Measurements from ENCODE around the gene ZSCAN4. TPM values are rescaled to one million over a fixed set of nuclear protein-coding genes. Genes with fewer than 3 reads are reported as not detected.

The ZSCAN4 gene
- total RNA-seq, 4 donors from 2014 or later: 0.22 to 1.1 (median 0.47) TPM

DNA sequence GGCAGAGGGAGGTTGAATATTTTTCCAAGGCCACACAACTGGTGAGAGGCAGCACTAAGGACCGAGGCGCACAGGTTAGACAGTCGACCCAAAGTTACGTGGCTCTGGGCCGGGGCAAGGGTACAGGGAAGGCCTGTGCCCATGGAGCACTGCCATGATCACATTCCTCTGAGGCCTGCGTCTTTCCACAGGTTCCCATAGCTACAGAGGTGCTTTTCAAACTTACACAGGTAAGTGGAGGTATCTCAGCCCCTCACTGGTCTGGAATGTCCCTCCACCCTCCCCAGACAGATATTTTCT is 35.0 kb upstream of the ZSCAN4 start:
- no peak for TF ChIP-seq POLR2A (IDR thresholded peaks at IDR 0.05)
- TF ChIP-seq, protein P1, sequence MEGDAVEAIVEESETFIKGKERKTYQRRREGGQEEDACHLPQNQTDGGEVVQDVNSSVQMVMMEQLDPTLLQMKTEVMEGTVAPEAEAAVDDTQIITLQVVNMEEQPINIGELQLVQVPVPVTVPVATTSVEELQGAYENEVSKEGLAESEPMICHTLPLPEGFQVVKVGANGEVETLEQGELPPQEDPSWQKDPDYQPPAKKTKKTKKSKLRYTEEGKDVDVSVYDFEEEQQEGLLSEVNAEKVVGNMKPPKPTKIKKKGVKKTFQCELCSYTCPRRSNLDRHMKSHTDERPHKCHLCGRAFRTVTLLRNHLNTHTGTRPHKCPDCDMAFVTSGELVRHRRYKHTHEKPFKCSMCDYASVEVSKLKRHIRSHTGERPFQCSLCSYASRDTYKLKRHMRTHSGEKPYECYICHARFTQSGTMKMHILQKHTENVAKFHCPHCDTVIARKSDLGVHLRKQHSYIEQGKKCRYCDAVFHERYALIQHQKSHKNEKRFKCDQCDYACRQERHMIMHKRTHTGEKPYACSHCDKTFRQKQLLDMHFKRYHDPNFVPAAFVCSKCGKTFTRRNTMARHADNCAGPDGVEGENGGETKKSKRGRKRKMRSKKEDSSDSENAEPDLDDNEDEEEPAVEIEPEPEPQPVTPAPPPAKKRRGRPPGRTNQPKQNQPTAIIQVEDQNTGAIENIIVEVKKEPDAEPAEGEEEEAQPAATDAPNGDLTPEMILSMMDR (IDR thresholded peaks at IDR 0.05): no peak
- WGBS, 2 donors: 24 to 35% methylated on average over 4 to 6 of the region's 6 CpGs
- peaks cover 16 to 18% of the 10 kb centered on the region in 2 donors for H3K36me3 ChIP-seq
- DNase-seq: peak; percentile 19 to 35
- peaks cover 10% of the 10 kb centered on the region in 2 donors for H3K4me1 ChIP-seq
- no peaks in the 10 kb centered on the region for H3K27me3 ChIP-seq
- peak overlapping the region in 2 of 3 donors; percentile 72 to 84 for H3K27ac ChIP-seq
- H3K4me3 ChIP-seq (replicated peaks in 1 of 3): peak overlapping the region; percentile 75 to 96 (median 86)
- H3K9me3 ChIP-seq: no peaks in the 10 kb centered on the region
- intact Hi-C loops (cut with DNase I): no loop called here

DNA sequence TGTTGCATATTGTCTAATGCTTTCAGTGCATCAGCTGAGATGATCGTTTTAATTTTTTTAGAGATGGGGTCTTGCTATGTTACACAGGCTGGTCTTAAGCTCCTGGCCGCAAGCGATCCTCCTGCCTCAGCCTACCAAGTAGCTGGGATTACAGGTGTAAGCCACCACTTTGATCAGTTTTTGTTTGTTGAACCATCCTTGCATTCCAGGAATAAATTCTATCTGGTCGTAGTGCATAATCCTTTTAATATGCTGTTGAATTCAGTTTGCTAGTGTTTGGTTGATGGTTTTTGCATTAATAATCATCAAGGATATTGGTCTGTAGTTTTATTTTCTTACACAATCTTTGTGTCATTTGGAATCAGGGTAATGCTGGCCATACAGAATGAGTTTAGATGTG is 31.4 kb upstream of the ZSCAN4 start:
- no peak for TF ChIP-seq POLR2A (IDR thresholded peaks at IDR 0.05)
- TF ChIP-seq, protein P1 (IDR thresholded peaks at IDR 0.05): no peak
- H3K27me3 ChIP-seq: no peaks in the 10 kb centered on the region
- intact Hi-C loops (cut with DNase I): no loop called here
- no peaks in the 10 kb centered on the region for H3K9me3 ChIP-seq
- 96 to 99% methylated on average over 4 of the region's 4 CpGs for WGBS, 2 donors
- H3K4me3 ChIP-seq (replicated peaks in 1 of 3): no peak overlapping the region
- H3K27ac ChIP-seq: no peak overlapping the region
- no peak for DNase-seq
- peaks cover 44 to 51% of the 10 kb centered on the region in 2 donors for H3K36me3 ChIP-seq
- H3K4me1 ChIP-seq: peaks cover 10 to 15% of the 10 kb centered on the region in 2 donors

DNA sequence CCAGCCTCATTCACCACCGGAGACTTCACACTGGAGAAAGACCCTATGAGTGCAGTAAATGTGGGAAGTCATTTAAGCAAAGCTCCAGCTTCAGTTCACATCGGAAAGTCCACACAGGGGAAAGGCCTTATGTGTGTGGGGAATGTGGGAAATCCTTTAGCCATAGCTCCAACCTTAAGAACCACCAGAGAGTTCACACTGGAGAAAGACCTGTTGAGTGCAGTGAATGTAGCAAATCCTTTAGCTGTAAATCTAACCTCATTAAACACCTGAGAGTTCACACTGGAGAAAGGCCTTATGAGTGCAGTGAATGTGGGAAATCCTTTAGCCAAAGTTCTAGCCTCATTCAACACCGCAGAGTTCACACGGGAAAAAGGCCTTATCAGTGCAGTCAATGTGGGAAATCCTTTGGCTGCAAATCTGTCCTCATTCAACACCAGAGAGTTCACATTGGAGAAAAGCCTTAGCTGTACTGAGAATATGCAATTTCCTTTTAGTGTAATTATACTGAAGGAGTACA is 27.0 kb upstream of the ZSCAN4 start:
- Histone ChIP-seq H3K27ac (peak overlapping the region in 1 of 3 donors; percentile 2), H3K4me3 (replicated peaks in 1 of 3) (no peak overlapping the region), H3K27me3 (no peaks in the 10 kb centered on the region), H3K9me3 (no peaks in the 10 kb centered on the region), H3K4me1 (peaks cover 7 to 11% of the 10 kb centered on the region in 2 donors), H3K36me3 (peaks cover 28 to 51% of the 10 kb centered on the region in 2 donors)
- TF ChIP-seq, protein P1 (IDR thresholded peaks at IDR 0.05): no peak
- intact Hi-C loops (cut with DNase I): no loop called here
- DNase-seq: no peak
- WGBS, 2 donors: 94 to 98% methylated on average over 4 of the region's 4 CpGs

DNA sequence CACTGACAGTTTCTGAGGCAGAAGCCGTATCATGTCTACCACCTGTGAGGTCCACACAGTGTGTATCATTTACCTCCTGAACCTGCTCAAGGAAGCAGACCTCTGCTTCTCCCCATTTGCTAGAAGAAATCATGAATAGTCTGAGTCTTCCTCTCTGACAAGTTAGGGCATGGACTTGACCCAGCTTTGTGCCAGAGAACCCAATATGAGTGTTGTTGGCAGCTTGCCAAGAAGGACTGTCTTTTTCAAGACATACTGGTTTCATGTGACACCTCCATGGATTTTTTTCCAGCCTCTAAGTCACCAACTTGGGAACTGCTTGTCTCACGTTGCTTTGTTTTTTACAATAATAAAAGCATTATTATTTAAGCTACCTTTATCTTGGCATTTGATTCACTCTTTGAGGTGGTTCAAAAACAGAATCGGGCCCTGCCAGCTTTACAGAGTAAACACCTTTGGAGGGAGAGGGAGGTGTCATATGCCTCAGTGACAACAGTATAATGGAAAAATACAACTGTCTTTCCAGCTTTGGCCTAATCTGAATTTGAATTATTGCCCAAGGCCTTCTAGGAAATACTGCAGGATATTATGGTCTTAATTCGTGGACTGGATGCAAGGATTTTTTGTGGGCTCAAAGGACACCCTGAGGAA is 26.2 kb upstream of the ZSCAN4 start:
- Histone ChIP-seq H3K27ac (peak overlapping the region; percentile 2 to 27 (median 4)), H3K9me3 (no peaks in the 10 kb centered on the region), H3K36me3 (peaks cover 28 to 46% of the 10 kb centered on the region in 2 donors), H3K4me1 (peaks cover 7 to 11% of the 10 kb centered on the region in 2 donors), H3K4me3 (replicated peaks in 1 of 3) (no peak overlapping the region), H3K27me3 (no peaks in the 10 kb centered on the region)
- intact Hi-C loops (cut with DNase I): no loop called here
- peak; percentile 63 to 64 for DNase-seq
- 71 to 73% methylated on average over 4 of the region's 4 CpGs for WGBS, 2 donors
- TF ChIP-seq, protein P1 (IDR thresholded peaks at IDR 0.05): no peak
- no peak for TF ChIP-seq POLR2A (IDR thresholded peaks at IDR 0.05)

DNA sequence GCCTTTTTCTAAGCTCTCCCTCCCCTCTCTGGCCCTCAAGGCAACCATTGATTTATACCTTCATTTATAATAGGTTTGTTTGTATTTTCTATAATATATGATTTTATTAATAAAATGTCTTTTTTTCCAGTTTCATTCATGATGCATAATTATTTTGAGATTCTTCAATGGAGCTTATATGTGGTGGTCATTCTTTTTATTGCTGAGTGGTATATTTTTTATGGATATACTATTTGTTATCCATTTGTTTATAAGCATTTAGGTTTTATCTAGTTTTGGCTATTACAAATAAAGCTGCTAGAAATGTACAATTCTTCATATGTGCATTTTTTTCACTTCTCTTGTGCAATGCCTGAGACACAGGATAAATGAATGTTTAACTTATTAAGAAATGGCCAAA is 25.0 kb upstream of the ZSCAN4 start:
- intact Hi-C loops (cut with DNase I): no loop called here
- H3K27ac ChIP-seq: no peak overlapping the region
- H3K9me3 ChIP-seq: no peaks in the 10 kb centered on the region
- no peaks in the 10 kb centered on the region for H3K27me3 ChIP-seq
- H3K36me3 ChIP-seq: peaks cover 28 to 37% of the 10 kb centered on the region in 2 donors
- no peak for TF ChIP-seq POLR2A (IDR thresholded peaks at IDR 0.05)
- TF ChIP-seq, protein P1 (IDR thresholded peaks at IDR 0.05): no peak
- H3K4me3 ChIP-seq (replicated peaks in 1 of 3): no peak overlapping the region
- no peak for DNase-seq
- H3K4me1 ChIP-seq: peaks cover 7 to 11% of the 10 kb centered on the region in 2 donors
